ENCODE measurements around the gene RNF157.
"Not testable (repeated sequence)": the region's sequence is repeated elsewhere in the genome, so short reads cannot be mapped to it uniquely, and the experiment has no call there.

RNF157 gene

DNA sequence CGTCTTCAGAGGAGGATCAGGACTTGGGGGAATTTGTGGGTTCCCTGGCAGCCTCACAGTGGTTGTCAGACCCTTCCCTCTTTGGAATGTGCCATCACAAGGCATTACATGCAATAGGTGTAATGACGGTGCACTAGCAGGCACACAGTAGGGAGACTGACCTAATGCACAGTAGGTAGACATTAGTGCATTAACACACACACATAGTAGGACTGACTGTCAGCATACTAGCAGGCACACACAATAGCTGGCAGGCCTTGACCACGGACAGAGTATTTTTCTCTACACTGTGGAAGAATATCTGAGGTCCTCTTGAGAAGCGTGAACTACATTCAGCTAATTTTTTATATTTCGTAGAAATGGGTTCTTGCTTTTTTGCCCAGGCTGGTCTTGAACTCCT lies 14.0 kb upstream of the RNF157 start:
- DNase-seq (ENCODE audit: low spot score) = no peak

DNA sequence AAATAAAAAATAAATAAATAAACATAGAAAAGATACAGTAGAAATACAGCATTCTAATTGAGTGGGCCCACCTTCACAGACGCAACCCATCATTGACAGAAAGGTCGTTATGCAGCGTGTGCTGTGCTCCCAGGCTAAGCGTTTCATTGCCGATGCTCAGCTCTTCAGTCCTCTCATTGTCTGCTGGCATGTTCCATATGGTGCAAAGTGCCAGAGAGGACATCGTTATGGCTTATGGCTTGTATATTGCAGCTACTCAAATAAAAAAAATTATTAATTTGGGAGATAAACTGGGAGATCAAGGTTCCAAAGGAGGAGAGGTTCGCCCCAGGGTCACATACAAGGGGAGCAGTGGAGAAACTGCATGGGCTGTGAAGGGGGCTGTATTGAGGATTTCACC lies 13.5 kb upstream of the RNF157 start:
- DNase-seq (ENCODE audit: low spot score) = no peak

DNA sequence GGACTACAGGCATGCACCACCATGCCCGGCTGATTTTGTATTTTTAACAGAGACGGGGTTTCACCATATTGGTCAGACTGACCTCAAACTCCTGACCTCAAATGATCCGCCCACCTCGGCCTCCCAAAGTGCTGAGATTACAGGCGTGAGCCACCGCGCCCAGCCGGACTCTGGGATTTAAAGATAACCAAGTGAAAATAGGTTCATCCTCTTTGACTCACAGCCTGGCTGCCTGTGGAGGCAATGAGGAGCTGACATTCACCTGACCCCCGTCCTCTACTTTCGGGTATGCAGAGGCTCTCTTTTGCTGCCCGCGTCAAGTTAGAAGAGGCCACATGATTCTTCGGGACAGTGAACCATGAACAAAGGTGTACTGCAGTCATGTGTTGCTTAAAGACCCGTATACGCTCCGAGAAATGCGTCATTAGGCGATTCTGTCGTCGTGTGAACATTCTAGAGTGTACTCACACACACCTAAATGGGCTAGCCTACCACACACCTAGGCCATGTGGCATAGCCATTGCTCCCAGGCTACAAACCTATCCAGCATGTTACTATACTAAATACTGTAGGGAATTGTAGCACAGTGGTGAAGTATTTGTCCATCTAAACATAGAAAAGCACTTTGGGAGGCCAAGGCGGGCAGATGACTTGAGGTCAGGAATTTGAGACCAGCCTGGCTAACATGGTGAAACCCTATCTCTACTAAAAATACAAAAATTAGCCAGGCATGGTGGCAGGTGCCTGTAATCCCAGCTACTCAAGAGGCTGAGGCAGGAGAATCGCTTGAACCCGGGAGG lies 12.9 kb upstream of the RNF157 start:
- not testable (repeated sequence) for DNase-seq (ENCODE audit: low spot score)

DNA sequence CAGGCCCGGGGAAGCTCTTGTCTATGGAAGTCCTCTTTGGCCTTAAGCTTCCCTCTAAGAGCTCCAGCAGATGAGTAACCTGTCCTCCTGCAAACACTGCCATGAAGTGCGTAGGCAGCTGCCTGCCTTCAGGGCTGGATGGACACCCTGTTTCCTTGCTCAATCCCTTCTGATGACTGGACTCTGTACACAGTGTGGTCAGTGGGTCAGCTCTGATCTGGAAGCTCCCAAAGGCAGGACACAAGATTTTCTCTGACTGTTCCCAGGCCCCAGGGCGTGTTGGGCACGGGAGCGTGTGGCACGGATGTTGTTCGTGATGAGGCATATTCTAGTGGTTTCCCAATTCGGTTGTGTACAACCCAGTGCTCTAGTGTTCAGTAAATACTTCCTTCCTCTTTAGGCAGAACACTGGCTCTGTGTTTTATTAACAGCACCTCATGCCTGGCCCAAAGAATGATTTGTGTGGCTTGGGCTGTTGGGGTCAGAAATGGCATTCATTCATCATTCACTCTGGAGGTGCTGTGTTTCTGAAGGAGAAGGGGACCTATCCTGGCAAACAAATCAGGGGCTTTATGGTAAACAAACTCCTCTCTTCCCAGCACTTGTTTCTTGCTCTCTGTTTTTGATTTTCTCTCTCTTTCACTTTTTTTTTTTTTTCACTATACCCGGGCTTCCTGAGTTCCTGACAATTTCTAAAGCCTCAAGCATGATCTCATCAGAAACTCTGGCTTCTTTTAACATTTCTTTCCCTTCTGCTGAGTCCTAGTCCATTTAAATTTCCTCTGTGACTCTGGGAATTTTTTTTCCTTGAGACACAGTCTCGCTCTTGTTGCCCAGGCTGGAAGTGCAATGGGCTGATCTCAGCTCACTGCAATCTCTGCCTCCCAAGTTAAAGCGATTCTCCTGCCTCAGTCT lies 12.0 kb upstream of the RNF157 start:
- DNase-seq (ENCODE audit: low spot score) = peak; percentile 45

DNA sequence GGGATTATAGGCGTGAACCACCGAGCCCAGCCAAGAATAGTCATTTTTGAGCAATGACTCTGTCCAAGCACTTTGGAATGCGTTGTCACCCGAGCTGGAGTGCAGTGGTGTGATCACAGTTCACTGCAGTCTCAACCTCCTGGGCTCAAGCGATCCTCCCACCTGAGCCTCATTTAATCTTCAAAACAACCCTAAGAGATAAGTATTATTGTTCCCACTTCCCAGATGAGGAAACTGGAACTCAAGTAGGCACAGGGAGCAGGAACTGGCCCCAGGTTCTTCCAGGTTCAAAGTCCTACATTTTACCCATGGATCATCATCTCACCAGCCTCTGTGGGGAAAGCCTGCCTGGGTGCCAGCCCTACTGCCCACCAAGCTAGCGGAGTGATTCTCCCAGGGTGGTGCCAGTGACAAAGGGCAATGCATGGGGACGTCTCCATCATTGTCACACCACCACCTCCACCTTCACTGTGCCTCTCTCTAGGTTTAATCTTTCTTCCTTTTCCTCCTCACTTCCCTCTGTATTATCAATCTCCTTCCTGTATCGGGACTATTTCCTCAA lies 11.3 kb upstream of the RNF157 start:
- no peak for DNase-seq (ENCODE audit: low spot score)

DNA sequence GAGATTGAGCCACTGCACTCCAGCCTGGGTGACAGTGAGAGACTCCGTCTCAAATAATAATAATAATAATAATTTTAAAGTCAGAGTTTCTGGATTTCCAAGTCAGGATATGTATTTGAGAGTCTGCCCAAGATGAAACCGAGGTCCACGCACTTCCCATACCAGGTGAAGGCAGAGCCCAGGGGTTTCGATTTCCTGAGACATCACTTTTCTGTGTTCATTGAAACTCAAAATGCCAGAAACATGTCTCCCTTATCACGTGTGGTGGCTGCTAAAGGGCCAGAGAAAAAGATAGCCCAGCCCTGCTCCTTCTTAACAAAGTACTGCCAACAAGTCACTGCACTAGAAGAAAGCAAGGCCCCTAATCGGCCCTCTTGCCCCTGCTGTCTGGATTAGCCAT lies 9.8 kb upstream of the RNF157 start:
- DNase-seq (ENCODE audit: low spot score) = no peak

DNA sequence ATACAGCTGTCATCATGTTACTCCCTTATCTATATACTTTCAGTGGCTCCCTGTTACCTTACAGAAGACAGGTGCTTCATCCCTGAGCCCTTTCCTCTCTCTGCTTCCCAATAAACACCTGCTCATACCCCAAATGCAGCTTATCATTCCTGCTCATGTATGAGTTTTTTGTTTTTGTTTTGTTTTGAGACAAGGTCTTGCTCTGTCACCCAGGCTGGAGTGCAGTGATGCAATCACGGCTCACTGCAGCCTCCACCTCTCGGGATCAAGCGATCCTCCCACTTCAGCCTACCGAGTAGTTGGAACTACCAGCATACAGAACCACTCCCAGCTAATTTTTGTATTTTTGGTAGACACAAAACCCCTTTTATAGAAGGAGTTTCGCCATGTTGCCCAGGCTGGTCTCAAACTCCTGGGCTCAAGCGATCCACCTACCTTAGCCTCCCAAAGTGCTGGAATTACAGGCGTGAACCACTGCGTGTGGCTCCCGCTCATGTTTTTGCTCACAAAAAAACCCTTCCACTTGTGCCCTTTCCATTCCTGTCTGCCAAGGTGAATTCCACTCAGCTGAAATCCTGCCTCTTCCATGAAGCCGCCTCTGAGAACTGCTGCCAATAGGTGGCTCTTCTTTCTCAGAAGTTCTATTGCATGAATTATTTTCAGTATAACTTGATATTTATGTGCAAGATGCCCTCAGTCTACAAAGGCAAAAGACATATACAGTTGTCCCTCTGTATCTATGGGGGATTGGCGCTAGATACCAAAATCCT lies 7.9 kb upstream of the RNF157 start:
- DNase-seq (ENCODE audit: low spot score) = no peak

DNA sequence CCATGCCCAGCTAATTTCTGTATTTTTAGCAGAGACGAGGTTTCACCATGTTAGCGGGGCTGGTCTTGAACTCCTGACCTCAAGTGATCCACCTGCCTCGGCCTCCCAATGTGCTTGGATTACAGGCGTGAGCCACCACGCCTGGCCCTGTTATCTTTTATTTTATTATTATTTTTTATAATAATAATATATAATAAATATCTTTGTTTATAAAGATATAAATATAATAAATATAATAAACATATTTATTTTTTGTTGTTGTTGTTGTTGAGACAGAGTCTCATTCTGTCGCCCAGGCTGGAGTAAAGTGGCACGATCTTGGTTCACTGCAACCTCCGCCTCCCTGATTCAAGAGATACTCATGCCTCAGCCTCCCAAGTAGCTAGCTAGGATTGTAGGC lies 7.0 kb upstream of the RNF157 start:
- no peak for DNase-seq (ENCODE audit: low spot score)

DNA sequence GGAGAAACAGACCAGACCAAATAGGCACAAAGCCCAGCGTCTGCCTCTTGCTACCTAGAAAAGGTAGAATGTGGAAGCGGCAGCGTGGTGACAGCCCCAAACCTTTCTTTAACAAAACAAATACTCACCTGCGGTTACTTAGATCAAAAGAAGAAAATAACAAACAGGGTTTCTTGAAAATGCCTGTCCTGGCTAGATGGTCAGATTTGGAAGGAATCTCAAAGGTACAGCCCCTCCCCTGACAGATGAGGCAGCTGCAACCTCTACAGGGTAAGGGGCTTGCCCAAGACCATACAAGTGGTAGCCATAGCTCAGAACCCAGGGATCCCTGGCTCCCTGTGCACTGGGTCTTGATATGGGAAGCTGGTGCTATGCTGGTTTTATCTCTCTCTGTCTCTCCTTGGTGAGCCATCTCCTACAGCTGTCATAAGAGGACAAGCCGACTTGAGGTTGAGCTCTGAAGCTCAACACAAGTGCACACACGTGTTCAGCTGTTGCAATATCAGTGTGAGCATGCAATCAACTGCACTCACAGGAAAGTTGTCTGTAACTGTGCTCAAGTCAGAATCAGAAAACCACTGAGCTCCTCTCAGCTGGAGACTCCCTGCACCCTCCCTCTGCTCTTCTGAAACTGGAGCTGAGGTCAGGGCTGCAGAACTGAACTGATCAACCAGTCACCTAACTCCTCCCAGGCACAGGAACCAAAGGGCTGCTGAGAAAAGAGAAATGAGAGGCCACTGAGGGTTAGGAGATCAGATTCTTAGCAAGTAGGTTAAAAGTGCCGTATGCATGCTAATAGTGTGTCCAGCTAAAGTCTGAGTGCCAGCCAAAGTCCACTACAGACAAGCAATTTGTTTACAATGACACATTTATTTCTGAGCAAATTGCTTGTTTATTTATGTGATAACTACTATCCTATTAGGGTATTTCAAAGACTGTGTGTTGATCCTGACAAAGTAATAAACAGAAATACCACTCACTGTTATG lies 6.1 kb upstream of the RNF157 start:
- DNase-seq (ENCODE audit: low spot score) = no peak

DNA sequence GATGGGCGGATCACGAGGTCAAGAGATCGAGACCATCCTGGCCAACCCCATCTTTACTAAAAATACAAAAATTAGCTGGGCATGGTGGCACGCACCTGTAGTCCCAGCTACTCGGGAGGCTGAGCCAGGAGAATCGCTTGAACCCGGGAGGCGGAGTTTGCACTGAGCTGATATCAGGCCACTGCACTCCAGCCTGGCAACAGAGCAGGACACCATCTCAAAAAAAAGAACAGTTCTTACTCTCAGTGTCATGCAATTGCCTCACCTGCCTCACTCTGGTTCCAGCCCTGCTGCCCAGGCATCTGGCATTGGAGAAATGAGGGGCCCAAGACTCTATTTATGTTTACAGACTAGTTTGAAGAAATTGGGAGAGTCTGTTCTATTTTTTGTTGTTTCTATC lies 4.4 kb upstream of the RNF157 start:
- DNase-seq (ENCODE audit: low spot score) = not testable (repeated sequence)

DNA sequence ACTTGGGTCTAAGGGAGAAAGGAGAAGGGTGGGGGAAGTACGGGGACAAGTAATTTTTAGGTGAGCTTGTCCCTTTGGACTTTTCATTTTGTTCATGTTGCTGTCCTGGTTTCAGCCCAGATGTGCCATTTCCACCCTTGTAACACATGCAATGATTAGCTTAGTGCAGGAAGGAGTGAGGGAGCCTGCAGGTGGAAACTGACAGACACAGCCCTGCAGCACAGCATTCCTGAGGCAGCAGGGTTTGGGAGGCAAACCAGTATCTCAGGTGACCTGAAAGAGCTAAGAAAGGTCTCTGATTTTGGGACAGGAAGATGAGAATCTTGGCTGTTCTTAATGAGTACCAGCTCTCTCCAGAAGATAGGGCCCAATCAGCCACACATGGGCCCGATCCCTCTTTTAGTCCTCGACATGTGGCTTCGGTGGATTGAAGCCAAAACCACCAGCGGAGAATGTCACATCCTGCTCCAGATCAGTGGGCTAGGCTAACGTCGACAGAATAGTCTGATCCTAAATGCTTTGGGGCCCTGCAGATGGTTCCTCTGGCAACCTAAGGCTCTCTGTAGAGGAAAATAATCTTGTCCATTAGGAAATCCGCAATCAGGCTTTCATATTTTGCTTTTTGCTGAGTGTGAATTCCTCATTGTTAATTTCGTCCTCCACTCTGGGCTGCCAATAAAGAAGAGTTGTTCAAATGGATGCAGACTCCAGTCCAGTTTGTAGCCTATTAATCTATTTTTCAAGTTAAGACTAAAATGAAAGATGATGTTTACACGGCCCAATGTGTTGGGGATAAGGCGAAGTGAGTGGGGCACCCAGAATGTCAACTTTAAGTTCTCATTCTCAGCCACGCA lies 3.8 kb upstream of the RNF157 start:
- no peak for DNase-seq (ENCODE audit: low spot score)

DNA sequence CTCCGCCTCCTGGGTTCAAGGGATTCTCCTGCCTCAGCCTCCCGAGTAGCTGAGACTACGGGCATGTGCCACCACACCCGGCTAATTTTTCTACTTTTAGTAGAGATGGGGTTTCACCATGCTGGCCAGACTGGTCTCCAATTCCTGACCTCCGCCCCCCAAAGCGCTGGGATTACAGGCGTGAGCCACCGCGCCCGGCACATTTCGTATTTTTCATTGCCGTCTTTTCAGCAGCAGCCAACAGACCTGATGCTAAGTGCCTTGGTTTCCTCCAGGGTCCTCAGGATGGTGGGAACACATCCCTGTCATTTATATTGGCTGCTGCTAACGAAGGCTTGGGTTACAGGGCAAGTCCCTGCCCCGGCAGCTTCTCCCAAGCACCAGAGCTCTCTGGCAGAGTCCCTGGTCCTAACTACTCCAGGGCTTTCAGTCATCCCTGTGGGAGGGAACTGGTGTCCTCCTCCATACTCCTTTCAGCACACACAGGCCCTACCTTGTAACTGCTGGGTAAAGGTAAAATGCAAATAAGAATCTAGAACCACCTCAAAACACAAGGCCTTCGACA lies 1.5 kb upstream of the RNF157 start:
- DNase-seq (ENCODE audit: low spot score) = no peak

DNA sequence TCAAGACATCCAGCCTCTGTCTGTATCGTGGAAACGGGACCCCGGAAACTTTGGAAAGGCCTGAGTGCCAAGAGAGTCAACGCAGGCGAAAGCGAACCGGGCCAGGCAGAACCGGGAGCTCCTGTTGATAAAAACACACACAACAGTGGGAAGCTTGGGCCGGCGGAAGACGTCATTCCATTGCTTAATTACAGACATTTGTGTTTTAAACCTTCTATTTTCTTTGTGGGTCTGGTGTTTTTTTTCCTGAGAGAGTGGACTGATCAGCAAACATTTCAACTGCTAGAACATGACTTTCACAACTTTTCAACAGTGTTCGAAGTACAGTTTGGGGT lies 878 bp upstream of the RNF157 start:
- DNase-seq (ENCODE audit: low spot score) = no peak

DNA sequence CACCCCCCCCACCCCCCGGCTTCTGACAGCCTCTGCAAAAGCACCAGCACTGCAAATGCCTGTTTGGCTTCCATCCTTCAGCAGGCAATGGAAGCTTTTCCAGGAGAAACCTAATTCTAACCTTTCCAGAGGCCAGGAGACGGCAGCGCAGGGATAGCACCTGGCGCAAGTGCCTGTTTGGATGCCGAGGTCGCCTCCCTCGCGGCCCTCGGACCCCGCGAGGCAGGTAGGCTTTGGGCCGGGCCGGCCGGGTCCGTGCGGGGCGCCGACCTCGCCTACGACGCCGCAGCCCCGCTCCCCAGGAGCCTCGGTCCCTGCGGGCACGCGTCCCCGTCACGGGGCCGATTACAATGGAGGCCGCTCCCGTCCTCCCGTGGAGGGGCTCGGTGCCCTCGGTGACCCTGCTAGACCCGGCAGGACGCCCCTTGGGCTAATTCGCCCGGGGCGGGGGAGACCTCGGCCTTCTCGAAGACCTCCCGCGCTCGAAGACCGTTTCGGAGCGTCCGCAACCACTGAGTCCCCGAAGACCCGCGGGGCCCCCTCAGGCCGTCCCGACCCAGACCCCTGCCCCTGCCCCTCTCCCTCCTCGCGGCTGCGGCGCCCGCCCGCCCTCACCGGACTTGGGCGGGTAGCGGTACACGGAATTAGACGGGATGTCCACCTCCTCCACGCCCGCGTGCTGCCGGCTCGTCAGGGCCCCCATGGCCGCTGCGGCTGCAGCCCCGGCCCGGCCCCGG lies 587 bp downstream of the RNF157 start:
- peak; percentile 35 for DNase-seq (ENCODE audit: low spot score)

DNA sequence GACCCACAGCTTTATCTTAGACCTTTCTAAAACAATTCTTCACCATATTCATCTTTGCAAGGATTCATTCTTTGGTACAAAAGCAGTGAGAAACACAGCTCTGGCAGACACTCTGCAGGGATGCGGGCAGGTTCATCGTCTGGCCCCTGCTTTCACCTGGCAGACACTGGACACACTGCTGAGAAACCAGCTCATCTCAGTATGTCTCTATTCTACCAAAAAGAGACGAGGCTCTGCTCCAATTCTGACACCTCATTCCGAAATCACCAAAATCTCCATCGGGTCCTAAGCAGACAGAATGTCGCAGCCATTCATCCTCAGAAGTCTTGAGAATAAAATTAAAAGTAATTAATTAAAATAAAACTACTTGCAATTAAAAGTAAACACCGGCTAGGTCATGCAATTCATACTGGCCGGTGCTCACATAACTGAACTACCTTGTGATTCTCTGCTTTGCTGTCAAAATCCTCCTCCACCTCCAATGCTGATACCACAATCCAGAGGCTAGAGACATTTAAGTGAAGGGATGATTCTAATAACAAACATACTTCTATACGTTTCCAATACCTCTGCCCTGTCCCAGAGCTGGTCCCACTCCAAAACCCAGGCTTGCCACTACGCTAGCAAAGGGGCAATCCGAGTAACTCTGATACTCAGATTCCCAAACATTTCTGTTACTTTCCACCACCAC lies 1.3 kb downstream of the RNF157 start:
- peak; percentile 16 for DNase-seq (ENCODE audit: low spot score)

DNA sequence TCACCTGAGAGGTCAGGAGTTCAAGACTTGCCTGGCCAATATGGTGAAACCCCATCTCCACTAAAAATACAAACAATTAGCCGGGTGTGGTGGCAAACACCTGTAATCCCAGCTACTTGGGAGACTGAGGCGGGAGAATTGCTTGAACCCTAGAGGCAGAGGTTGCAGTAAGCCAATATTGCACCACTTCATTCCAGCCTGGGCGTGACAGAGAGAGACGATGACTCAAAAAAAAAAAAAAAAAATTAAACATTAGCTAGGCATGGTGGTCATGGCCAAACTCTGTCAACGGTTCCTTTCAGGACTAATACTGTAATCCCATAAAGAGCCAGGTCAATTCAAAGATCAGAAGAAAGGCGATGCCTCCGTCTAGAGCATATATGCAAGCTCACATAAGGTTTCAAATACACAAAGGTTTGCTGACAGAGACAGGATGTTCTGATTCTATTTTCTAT lies 2.4 kb downstream of the RNF157 start:
- DNase-seq (ENCODE audit: low spot score) = peak; percentile 23

DNA sequence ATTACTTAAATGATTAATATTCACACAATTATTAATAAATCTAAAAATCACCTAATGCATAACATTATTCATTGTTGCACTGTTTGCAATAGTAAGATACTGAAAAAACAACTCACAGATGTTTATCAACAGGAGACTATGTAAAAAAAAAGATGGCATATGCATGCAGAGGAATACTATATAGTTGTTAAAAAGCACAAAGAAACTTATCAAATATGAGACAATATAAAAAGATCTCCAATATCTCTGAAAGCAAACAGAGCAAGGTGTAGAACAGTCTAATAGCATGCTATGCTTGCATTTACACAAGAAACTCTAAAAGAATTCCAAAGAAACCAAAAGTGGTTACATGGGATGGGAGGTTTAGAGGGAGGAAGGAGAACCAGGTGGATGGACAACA lies 3.7 kb downstream of the RNF157 start:
- DNase-seq (ENCODE audit: low spot score) = no peak

DNA sequence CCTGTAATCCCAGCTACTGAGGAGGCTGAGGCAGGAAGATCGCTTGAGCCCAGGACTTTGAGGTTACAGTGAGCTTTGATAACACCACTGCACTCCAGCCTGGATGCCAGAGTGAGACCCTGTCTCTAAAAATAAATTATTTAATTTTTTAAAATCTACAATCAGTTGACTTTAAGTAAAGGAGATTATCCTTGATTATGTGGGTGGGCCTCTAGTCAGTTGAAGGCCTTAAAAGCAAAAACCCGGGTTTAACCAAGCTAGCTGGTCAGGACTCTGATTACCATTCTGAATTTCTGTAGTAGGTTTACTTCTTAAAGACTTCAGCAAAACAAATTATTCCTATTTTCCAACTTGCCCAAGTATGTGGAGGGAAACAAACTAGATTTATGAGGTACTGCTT lies 4.4 kb downstream of the RNF157 start:
- DNase-seq (ENCODE audit: low spot score) = no peak

DNA sequence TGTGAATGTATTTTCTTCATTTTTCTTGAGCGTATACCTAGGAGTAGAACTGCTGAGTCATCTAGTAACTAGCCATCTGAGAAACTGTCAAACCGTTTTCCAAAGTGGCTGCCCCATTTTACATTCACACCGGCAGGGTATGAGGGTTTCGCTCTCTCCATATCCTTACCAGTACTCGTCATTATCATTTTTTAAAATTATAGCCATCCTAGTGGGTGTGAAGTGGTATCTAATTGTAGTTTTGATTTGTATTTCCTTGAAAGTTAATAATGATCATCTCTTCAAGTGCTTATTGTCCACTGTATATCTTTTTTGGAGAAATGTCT lies 6.0 kb downstream of the RNF157 start:
- DNase-seq (ENCODE audit: low spot score) = no peak
